ENCODE results near the gene WNK1.
"Not testable (repeated sequence)": the region's sequence is repeated elsewhere in the genome, so short reads cannot be mapped to it uniquely, and the experiment has no call there.

Gene WNK1

DNA sequence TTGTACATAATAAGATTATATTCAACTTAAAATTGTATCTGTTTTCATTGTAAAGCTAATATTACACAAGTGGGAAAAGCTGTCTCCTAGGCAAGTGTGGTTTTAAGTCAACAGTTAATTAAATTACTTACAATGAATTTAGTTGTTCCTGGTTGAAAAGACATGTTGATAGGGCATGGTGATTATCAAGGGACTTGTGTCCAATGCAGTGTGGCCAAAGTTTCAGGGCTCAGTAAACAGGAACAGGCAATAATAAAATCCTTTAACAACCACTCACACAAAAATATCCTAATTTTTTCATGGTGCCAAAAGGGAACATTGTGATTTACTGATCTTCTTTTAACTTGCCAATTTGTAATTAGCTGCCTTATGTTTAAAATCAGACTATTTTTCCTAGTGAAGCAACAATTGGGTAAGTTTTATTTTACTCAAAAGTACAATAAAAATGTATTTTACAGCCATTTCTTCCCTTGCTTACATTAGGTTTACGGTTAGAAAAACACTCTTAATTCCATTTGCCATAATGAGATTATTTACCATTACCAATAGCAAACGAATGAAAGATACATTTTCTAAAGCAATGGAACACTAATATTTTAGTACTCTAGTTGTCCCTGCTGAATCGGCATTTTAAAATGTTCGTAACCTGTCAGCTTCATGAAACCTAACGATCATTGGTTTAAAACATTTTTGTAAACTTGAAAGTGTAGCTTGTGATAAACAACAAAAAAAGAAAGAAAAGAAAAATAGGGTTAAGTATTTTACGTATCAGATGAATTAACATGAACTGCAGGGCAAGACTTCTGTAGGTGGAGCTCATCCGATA is 1.8 kb upstream of the WNK1 start:
- DNase-seq, result no peak

- DNase-seq, result peak; percentile 92 to 93
These were observed 984 bp upstream of the WNK1 start for GRCh38 chr12:751192-751998.

GRCh38 chr12:752695-753610 is 574 bp downstream of the WNK1 start:
- DNase-seq, result peak in 1 of 2 experiments; percentile 59

- DNase-seq, result peak; percentile 66 to 72
These were observed 1.5 kb downstream of the WNK1 start for GRCh38 chr12:753611-754472.

DNA sequence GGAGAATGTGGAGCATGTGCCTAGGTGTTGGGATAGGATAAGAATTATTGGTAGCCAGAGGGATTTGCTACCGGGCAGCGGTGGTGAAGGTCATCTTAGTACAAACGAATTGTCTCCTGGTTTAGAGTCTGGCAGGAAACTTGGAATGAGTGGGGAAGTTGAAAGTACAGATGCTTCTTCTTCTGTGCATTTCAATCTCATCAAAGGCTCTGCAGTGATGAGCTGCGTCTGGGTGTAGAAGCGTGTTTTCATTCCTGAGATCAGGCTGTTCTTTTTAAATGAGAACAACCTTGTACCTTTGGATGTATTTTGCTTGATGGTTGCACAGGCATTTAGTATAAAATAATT is 2.1 kb downstream of the WNK1 start:
- DNase-seq, result no peak

GRCh38 chr12:754851-755562 is 2.6 kb downstream of the WNK1 start:
- no peak for DNase-seq

DNA sequence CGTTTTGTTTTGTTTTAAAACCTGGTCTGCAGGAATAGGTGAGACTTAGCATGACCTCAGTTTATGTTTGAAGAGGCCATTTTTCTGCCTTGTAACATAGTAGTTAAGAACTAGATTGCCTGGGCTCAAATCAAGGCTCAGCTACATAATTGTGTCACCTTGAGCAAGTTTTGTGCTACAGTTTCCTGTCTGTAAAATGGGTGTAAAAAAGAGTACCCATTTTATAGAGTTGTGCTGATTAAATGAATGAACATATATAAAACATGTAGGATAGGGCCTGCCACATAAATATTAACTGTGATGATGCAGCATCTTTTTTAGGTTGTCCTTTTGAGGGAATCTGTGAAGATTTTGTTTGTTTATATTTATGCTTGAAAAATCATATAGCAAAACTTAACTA is 7.2 kb downstream of the WNK1 start:
- no peak for DNase-seq

- DNase-seq, result no peak
These were observed 8.9 kb downstream of the WNK1 start for GRCh38 chr12:761256-761655.

DNA sequence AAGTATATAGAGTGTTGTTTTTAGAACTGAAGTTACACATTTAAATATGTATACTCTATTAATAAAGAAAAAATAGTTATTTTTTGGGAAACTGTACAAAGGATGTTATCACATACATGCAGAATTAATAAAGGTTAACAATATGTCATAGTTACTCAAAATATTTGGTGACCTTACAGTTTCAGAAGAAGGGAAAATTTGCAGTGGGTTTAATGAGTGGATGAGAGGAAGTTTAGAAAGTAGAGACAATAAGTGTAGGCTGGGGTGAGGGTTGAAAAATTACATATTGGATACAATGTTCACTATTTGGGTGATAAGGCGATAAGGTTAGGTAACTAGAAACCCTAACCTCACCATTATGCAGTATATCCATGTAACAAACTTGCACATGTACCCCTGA is 13.5 kb downstream of the WNK1 start:
- no peak for DNase-seq

DNA sequence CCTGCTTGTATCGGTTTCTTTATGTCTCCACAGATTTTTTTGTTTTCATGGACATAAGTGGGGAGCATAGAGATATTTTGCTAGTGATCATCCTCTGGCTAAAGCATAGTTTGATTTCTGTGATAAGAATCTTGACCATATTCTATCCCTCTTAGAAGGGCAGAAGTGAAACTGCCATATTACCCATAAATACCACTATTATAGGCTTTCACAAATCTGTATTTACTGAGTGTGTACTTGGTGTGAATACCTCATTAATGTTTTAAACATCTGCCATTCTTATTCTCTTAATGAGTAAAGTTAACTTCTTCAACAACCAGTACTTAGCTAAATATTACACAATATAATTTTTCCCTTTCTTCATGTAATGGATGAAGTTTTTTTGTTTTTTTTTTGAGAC is 16.1 kb downstream of the WNK1 start:
- DNase-seq, result no peak

DNA sequence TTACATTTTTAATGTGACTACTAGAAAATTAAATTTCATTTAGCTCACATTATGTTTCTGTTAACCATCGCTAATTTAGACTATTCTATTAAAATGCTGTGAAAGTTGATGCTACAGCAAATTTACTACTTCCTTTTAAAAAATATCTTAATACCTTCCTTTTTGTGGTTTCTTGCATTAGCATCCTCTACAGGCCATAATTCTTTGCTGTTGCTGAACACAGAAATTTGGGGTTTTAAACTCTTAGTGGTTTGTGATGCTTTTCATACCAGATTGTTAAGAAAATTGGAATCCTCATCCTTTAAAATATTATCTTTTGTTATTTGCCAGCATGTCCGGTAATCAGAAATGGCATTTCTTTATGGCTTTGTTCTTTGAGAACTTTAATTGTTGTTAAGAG is 18.1 kb downstream of the WNK1 start:
- DNase-seq, result no peak

DNA sequence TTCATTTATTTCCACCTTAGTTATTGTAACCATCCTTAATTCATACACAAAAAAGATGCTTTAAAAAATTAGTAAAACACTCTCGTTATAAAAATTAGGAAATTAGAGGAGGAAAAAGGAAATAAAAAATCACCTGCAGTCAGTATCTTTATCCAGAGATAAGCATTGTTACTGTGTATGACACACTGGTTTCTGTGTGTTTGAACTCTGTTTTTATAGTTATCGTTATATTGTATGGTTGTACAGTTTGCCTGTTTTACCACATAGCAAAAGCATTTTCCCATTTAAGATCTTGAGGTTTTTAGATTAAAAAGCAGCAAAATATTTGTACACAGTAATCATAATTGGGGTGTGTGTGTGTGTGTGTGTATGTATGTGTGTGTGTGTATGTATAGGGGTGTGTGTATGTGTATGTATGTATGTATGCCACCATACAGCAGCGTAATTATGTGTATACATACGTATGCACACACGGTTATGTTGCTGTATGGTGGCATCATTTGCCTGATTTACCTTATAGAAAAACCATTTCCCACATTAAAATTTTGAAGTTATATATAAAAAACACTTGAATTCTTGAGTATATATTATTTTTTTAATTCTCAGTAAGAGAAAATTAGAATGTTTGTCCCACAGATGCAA is 19.8 kb downstream of the WNK1 start:
- DNase-seq, result no peak

GRCh38 chr12:774051-774614 is 21.8 kb downstream of the WNK1 start:
- DNase-seq, result no peak

- not testable (repeated sequence) for DNase-seq
These were observed 23.8 kb downstream of the WNK1 start for GRCh38 chr12:775973-776771.

DNA sequence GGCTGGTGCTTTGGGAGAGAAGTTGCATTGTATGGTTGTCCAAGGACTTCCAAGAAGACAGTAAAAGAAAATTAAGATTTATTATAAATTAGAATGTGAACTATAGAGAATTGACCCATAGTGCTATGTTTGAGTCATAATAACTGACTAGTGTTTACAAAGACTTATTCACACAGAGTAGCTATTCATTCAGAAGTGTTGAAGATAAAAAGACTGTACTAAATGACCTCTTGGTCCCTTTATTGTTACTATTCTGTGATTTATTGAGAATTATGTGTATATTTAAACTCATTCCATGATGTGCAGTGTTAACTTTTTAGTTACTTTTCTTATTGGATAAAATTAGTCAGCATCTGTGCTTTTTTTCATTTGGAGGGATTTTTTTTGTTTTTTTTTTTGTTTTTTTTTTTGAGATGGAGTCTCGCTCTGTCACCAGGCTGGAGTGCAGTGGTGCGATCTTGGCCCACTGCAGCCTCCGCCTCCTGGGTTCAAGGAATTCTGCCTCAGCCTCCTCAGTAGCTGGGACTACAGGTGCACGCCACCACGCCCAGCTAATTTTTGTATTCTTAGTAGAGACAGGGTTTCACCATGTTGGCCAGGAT is 24.5 kb downstream of the WNK1 start:
- DNase-seq, result not testable (repeated sequence)

DNA sequence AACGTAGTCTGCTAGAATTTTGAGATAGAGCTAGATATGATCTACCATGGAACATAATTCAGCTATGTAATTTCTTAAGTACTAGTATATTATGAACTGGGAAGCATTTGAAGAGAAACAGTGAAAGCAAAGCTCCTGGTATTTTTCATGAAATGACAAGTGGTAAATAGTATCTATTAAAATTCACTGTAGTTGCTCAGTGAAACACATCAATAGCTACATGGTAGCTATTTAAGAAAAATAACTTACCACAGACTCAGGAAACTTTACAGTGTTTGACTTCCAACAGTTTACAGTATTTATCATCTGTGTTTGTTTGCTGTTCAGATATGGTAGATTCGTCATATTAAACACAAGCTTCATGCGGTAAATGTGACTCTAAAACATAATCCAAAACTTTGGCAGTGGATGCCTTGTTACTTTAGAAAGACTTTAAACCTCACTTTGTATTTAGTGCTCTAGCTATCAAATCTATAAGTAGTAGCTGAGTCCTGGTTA is 25.2 kb downstream of the WNK1 start:
- DNase-seq, result no peak

DNA sequence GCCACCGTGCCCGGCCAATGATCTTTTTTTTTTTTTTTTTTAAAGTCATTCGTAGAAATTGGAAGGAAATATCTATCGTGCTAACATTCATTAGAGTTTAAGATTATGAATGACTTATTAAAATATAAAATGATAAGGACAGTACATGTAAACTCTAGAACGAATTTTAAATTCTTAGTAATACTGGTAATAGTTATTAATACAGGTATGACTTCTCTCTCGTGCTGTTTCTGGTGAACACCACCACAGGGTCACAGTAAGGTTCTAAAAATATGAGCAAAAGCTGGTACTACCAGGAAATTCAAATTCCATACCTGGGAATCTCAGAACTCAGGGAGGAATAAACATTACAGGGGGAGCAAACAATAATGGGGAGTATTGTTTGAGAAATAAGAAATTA is 26.2 kb downstream of the WNK1 start:
- DNase-seq, result no peak

DNA sequence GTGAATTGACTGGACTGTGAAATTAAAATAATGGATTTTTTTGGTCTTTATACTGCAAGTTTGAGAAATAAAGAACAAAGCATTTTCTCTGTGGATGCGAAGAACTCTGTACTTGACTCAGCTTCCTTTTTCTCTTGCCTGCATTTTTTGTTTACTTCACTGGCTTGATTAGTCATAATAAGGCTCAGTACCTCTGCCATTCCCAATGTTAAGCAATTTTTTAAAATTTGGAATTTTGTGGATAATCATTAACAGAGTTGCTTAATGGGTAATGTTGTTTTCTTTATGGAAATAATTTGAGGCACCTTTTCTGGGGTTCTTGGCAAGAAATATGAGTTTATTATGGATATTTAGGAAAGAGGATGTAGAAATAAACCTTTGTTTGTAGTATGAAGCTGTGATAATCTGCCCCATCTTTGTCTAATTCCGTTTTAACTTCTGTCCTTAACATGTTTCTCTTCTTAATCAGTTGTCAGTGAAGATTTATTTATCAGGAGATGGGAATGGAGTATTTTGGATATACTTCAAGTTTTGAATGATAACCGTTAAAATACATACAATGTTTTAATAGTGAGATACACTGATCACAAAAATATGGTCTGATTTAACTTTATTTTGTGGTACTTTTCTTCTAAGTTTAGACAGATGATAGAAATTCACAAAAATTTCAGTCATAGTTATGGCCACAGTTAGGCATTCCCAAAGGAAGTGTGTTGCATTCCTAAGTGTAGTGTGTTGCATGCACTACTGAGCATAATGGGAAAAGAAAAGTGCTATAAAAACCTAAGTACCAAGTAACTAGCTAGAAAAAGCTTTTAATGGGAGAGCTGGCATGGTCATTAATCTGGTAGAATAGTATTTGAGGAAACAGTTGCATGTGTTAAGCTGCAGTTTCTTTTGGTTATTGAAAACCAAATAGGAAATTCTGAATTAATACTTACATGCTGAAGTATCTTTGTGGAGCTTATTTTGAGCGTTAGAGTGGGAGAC is 27.7 kb downstream of the WNK1 start:
- DNase-seq, result no peak
